NCI-H774 (cell line): Measurements from ENCODE around the gene DSCAM.

ENCODE experiments used
- DNase-seq: peaks from one replicate; lab custom pipeline; 2025; lab: John Stamatoyannopoulos, UW

Gene DSCAM

GRCh38 chr21:40615505-40616376 is 231.2 kb downstream of the DSCAM start:
- DNase-seq: no peak

DNA sequence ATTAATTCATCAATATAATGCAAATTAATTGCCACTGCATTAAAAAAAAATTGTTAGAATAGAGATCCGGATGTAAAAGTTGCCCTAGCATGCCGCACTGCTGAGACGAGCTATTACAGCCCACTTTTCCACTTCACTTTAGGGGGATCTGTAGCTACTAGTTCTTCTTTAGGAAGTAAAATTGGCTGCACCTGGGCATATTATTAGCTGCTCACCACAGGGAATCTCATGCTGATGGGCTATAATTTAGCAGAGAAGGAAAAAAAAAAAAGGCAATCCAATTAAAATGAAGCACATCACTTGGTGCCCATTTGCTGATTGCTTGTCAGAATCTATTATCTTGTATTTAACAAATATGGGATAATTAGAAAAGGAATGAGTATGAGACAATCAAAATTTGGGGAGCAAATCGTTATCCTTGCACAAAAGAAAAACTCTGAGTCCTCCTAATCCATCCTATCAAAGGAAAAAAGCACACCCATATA is 233.4 kb downstream of the DSCAM start:
- no peak for DNase-seq

GRCh38 chr21:40610345-40610744 is 236.6 kb downstream of the DSCAM start:
- DNase-seq: no peak

DNA sequence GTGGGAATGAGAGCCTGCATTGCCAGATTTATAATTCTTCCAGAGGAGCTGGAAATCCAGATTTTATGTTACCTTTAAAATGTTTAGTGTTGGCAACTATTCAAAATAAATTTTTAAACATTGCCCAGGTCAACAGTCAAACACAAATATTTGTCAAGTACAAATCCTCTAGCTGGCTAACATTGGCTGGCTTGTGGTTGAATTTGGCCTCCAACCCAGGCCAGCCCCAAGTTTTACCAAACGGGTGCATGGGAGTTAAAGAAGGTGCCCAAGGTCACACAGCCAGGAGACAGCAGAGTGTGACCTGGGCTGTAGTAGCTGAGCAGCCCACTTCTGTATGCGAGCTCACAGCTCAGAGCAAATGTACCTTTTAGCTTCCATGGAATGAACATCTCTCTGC is 240.6 kb downstream of the DSCAM start:
- DNase-seq: no peak

- no peak for DNase-seq
Measured at GRCh38 chr21:40605094-40605493, 241.9 kb downstream of the DSCAM start.

- no peak for DNase-seq
Measured at GRCh38 chr21:40603774-40604173, 243.2 kb downstream of the DSCAM start.

GRCh38 chr21:40602080-40602479 is 244.9 kb downstream of the DSCAM start:
- DNase-seq: no peak

DNA sequence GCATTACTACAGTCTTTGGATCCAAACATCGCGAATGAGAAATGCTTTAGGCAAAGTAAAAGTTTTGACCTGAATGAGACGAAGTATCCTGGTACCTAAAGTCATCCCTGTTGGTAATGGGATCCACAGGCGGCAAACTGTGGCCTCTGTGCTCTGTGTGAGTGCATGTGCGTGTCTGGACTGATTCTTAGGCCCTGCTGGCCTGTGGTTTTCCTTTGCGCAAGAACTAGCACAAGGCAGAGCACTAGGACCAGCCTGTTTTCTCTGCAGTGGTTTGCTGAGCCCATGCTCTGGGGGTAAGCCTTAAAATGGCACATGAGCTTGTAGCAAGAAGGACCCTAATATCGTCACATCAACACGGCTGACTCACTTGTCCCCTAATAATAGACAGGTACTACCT is 251.2 kb downstream of the DSCAM start:
- DNase-seq: no peak

DNA sequence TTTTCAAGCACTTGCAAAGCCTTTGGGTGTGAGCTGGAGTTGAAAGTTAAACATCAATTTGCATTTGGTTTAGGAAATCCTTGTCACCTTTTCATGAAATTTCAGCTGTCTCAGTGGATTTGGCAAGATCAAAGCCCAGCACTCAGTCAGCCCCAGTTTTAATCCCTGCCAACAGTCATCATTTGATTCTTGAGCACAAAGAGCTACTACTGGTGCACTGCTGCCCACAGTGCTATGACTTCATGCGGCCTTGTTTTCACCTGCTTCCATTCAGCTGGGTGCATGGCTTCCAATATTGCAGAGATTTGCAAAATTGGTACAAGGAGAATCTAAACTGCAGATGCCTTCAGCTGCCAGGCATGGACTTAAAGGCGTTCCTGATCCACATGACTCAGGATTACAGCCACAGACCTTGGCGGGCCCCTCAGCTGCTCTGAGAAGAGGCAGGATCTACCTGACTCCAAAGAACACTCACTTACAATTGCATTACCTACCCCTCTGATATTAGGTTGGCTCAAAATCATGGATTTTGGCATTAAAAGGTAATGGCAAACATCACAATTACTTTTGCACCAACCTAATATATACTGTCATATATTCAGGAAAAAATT is 259.1 kb downstream of the DSCAM start:
- DNase-seq: no peak

GRCh38 chr21:40586575-40586974 is 260.4 kb downstream of the DSCAM start:
- no peak for DNase-seq

DNA sequence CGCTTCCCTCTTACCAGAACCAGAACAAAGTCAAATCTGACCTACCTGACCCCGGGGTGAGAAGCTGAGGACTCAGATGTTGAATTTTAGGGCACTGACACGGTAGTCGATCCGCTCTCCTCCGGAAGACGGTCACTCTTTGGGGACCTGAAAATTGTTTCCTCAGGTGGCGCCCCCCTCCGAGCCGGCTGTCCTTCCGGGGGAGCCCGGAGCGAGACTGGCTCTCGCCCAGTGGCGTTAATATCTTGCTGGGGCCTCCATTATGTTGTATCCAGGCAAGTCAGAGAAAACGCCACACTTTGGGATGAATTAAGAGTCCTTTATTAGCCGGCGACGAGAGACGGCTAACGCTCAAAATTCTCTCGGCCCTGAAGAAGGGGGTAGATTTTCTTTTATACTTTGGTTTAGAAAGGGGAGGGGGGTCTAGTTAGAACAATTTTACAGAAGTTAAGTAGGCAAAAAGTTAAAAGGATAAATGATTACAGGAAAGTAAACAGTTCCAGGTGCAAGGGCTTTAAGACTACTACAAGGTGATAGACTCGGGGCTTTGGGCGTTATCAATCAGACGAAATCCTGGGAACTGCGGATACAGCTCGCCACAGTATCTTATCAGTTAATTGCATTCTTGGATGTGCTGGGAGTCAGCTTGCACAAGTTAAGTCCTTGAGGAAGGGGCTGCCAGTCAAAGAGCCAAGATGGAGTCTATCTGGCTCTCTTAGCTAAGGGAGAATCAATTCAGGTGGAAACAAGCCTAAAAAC is 269.5 kb downstream of the DSCAM start:
- no peak for DNase-seq

DNA sequence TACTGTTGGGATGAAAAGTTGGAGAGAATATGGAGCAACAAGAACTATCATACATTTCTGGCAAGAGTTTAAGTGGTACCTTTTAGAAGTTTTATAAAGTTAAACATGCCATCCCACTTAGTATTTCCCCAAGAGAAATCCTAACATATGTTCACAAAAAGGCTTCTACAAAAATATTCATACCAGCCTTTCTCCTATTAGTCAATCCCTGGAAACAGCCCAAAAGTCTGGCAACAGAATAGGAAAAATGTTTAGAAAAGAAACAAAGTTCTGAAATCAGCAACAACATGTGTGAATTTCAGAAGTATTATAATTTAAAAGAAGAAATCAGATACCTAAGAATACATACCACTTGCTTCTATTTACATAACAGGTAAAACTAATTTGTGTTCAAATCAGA is 271.0 kb downstream of the DSCAM start:
- DNase-seq: no peak

GRCh38 chr21:40569357-40569756 is 277.6 kb downstream of the DSCAM start:
- no peak for DNase-seq

- no peak for DNase-seq
Measured at GRCh38 chr21:40568807-40569206, 278.2 kb downstream of the DSCAM start.

- DNase-seq: no peak
Measured at GRCh38 chr21:40567501-40567900, 279.5 kb downstream of the DSCAM start.

- DNase-seq: no peak
Measured at GRCh38 chr21:40566486-40566885, 280.5 kb downstream of the DSCAM start.

DNA sequence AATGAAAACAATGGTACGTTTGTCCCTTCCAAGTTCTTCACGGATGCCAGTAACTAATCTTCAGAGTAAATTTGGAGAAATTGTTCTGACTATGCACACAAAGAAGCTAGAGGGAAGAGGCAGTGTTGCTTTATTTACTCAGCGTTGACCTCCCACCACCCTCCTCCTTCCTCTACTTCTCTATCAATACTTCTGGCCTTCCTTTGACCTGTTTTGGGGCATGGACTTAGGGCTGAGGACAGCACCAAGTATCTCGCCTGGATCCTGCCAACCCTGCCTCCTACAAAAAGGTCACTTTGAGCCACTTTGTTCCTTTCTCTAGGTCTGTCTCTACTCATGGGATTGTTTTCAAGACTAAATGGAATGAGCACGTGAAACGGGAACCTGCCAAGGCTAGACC is 282.6 kb downstream of the DSCAM start:
- DNase-seq: no peak

DNA sequence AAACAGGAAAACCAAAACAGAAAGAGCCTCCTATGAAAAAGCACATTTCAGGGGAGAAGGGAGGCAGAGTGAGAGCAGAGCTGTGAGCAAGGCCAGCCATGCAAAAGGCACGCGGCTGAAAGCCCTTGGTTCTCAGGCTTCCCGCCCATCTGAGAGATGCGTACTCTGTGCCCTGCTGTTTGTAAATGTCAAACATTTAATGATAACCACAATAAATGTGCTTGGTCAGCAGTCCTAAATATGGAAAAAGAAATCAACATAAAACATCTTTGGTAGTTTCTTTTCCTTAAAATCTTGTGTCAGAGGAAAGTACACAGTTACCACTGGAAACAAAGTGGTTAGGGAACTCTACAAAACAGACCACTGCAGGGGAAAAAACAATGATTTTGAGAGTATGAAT is 283.1 kb downstream of the DSCAM start:
- no peak for DNase-seq

- DNase-seq: no peak
Measured at GRCh38 chr21:40562242-40563002, 284.5 kb downstream of the DSCAM start.

DNA sequence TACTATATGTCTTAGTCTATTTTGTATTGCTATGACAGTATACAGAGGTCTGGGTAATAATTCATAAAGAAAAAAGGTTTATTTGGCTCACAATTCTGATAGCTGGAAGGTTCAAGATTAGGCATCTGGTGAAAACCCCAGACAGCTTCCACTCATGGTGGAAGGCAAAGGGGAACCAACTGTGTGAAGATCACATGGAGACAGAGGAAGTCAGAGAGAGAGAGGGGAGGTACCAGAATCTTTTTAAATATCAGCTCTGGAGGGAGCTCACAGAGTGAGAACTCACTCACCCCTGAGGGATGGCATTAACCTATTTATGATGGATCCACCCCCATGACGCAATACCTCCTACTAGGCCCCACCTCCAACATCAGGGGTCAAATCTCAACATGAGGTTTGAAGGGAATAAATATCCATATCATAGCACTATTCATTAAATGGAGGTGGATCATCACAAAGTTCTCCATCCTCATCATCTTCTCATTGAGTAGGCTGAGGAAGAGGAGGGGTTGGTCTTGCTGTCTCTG is 290.5 kb downstream of the DSCAM start:
- DNase-seq: no peak

DNA sequence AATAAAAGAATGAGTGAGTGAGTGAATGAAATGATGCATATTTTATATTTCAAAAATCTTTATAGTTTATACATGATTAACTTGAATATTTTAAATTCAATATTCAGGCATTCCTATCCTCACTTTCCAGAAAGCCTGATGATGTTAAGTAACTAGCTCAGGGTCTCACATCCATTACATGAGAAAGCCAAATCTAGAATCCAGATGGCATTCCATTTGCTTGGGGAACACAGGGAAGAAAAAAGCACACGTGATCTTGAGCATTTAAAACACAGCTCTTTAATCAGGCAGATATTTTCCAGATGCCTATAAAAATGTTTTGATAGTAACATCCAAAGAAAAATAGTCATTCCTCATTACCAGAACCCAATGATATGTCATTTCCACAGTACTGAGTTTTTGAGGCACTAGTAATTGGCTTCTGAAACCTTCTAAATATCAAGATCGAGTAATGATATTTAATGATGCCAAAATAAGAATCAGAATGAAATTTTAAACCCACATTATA is 291.9 kb downstream of the DSCAM start:
- DNase-seq: no peak

DNA sequence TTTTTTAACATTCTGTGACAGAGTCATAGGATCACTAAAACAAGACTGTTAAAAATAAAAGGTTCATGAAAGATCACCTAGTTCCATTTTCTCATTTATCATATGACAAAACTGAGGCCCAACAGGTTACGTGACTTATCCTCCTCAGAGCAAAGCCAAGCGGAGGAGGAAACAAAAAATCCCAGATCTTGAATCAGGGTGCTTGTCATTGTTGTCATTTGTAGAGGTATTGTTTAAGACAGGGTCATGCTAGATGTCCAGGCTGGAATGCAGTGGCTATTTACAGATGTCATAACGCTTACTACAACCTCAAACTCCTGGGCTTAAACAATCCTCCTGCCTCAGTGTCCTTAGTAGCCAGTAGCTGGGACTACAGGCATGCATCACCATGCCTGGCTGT is 293.2 kb downstream of the DSCAM start:
- no peak for DNase-seq
